OCI-LY1 (cell line): ENCODE results near the gene SARS1.

ENCODE experiments used
- H2AFZ ChIP-seq: fragments of 200-600 bp; sonication (generic), shearing (Covaris generic); 2 replicates; pipeline ENCODE4 v1.6.0; 2014; ENCODE audit warnings: antibody characterized with exemption, mild to moderate bottlenecking, low read length
- H3F3A ChIP-seq: fragments of 200-600 bp; sonication (generic), shearing (Covaris generic); 2 replicates; pipeline ENCODE4 v1.6.0; 2014; ENCODE audit warnings: mild to moderate bottlenecking, antibody characterized with exemption, low read length, moderate library complexity; ENCODE audit not compliant: insufficient read depth
- H3K27ac ChIP-seq: fragments of 200-600 bp; sonication (generic); 2 replicates; pipeline ENCODE4 v1.5.1; 2014; ENCODE audit warnings: low read length, mixed run types, mild to moderate bottlenecking, low read depth; ENCODE audit not compliant: poor library complexity, severe bottlenecking
- H3K27me3 ChIP-seq: fragments of 200-600 bp; sonication (generic); 2 replicates; pipeline ENCODE4 v1.6.0; 2014; ENCODE audit warnings: antibody characterized with exemption, mild to moderate bottlenecking, low read length, moderate library complexity; ENCODE audit not compliant: insufficient read depth
- H3K36me3 ChIP-seq: fragments of 200-600 bp; sonication (generic); 2 replicates; pipeline ENCODE4 v1.6.1; 2014; ENCODE audit warnings: mild to moderate bottlenecking, antibody characterized with exemption, low read length, moderate library complexity, mixed read lengths; ENCODE audit not compliant: insufficient read depth
- H3K4me1 ChIP-seq: fragments of 200-600 bp; sonication (generic); 2 replicates; pipeline ENCODE4 v1.5.1; 2014; ENCODE audit warnings: mild to moderate bottlenecking, low read length, moderate library complexity; ENCODE audit not compliant: insufficient read depth, severe bottlenecking
- H3K4me2 ChIP-seq: fragments of 200-600 bp; sonication (generic), shearing (Covaris generic); 2 replicates; pipeline ENCODE4 v1.6.1; 2014; ENCODE audit warnings: low read length
- H3K4me3 ChIP-seq: fragments of 200-600 bp; sonication (generic); 2 replicates; pipeline ENCODE4 v1.5.1; 2014; ENCODE audit warnings: low read length, low read depth, mild to moderate bottlenecking, mixed read lengths; ENCODE audit not compliant: poor library complexity, severe bottlenecking
- H3K79me2 ChIP-seq: fragments of 200-600 bp; shearing (Covaris generic); 2 replicates; pipeline ENCODE4 v1.6.1; 2016; ENCODE audit warnings: mixed run types, low read length, mixed read lengths; ENCODE audit not compliant: insufficient read depth
- H3K9ac ChIP-seq: fragments of 200-600 bp; sonication (generic), shearing (Covaris generic); 2 replicates; pipeline ENCODE4 v1.6.1; 2014; ENCODE audit warnings: mild to moderate bottlenecking, low read length, mixed read lengths
- H3K9me2 ChIP-seq: fragments of 200-600 bp; sonication (generic), shearing (Covaris generic); 2 replicates; pipeline ENCODE4 v1.6.1; 2014; ENCODE audit warnings: low read depth, mild to moderate bottlenecking, low read length, mixed read lengths
- H3K9me3 ChIP-seq: fragments of 200-600 bp; shearing (Covaris generic); 2 replicates; pipeline ENCODE4 v1.6.1; 2014; ENCODE audit warnings: low read length, mixed read lengths
- H4K20me1 ChIP-seq: fragments of 200-600 bp; sonication (generic), shearing (Covaris generic); 2 replicates; pipeline ENCODE4 v1.6.0; 2016; ENCODE audit warnings: mild to moderate bottlenecking, low read length; ENCODE audit not compliant: insufficient read depth
- CTCF ChIP-seq: fragments of 200-600 bp; sonication (generic), shearing (Covaris generic); IDR thresholded peaks from 2 replicates; pipeline ENCODE4 v1.5.1; 2017; ENCODE audit warnings: mild to moderate bottlenecking, antibody characterized with exemption, low read length, moderate library complexity, mixed read lengths
- EZH2 ChIP-seq: fragments of 200-600 bp; sonication (generic), shearing (Covaris generic); IDR thresholded peaks from 2 replicates; pipeline ENCODE4 v1.8.0; 2017; ENCODE audit warnings: borderline replicate concordance, mixed run types, mild to moderate bottlenecking, antibody characterized with exemption, low read length, moderate library complexity, mixed read lengths

The SARS1 gene

GRCh38 chr1:109243860-109244552 is 30.3 kb downstream of the SARS1 start:
- Histone ChIP-seq H3K27ac (no peak overlapping the region), H4K20me1 (no peaks in the 10 kb centered on the region), H3K9me2 (no peaks in the 10 kb centered on the region), H3K9me3 (no peaks in the 10 kb centered on the region), H3K27me3 (no peaks in the 10 kb centered on the region), H3K4me1 (peaks cover 3% of the 10 kb centered on the region), H3F3A (no peaks in the 10 kb centered on the region), H3K9ac (no peak overlapping the region), H3K4me3 (no peak overlapping the region), H2AFZ (no peak overlapping the region), H3K4me2 (no peak overlapping the region), H3K36me3 (peaks cover 8% of the 10 kb centered on the region), H3K79me2 (no peaks in the 10 kb centered on the region)
- TF ChIP-seq CTCF = no peak

GRCh38 chr1:109246141-109246551 is 32.4 kb downstream of the SARS1 start:
- Histone ChIP-seq H3K4me2 (no peak overlapping the region), H2AFZ (no peak overlapping the region), H3K79me2 (no peaks in the 10 kb centered on the region), H3K9ac (no peak overlapping the region), H3K9me3 (no peaks in the 10 kb centered on the region), H3F3A (no peaks in the 10 kb centered on the region), H3K4me3 (no peak overlapping the region), H3K36me3 (no peaks in the 10 kb centered on the region), H3K9me2 (no peaks in the 10 kb centered on the region), H3K27me3 (no peaks in the 10 kb centered on the region), H3K27ac (no peak overlapping the region), H3K4me1 (peaks cover 10% of the 10 kb centered on the region), H4K20me1 (no peaks in the 10 kb centered on the region)
- no peak for TF ChIP-seq EZH2
- TF ChIP-seq CTCF = no peak

GRCh38 chr1:109247401-109248365 is 34.0 kb downstream of the SARS1 start:
- Histone ChIP-seq H2AFZ (no peak overlapping the region), H3K36me3 (no peaks in the 10 kb centered on the region), H3K9me3 (no peaks in the 10 kb centered on the region), H3F3A (no peaks in the 10 kb centered on the region), H3K27me3 (no peaks in the 10 kb centered on the region), H3K9ac (no peak overlapping the region), H3K4me3 (no peak overlapping the region), H3K9me2 (no peaks in the 10 kb centered on the region), H3K4me1 (peaks cover 10% of the 10 kb centered on the region), H4K20me1 (no peaks in the 10 kb centered on the region), H3K4me2 (no peak overlapping the region), H3K79me2 (no peaks in the 10 kb centered on the region), H3K27ac (no peak overlapping the region)
- TF ChIP-seq CTCF (no peak), EZH2 (no peak)
